K562 (cell line): ENCODE data around the gene USP10. TPM values are rescaled to one million over a fixed set of nuclear protein-coding genes. Genes with fewer than 3 reads are reported as not detected.

Source experiments
- AFF1 ChIP-seq, 2 experiments: fragments of 450-650 bp; IDR thresholded peaks; 2 replicates each; pipeline ENCODE4 v1.6.1; 2018; ENCODE audit warnings: mild to moderate bottlenecking in 2 of 2, low read depth in 1 of 2; ENCODE audit not compliant: partially characterized antibody in 2 of 2
- EGR1 ChIP-seq: fragments of 450-650 bp; conservative IDR thresholded peaks from 2 replicates; pipeline ENCODE4 v1.6.1; 2017; ENCODE audit warnings: mild to moderate bottlenecking
- EP400 ChIP-seq: fragments of 450-650 bp; IDR thresholded peaks from 2 replicates; pipeline ENCODE4 v1.6.1; 2017; ENCODE audit warnings: antibody characterized with exemption, mild to moderate bottlenecking, moderate library complexity
- ETS2 ChIP-seq: IDR thresholded peaks from 2 replicates; pipeline ENCODE4 v1.6.1; 2016; ENCODE audit warnings: borderline replicate concordance, missing genetic modification characterization, mild to moderate bottlenecking, moderate library complexity, missing compliant biosample characterization; ENCODE audit not compliant: poor library complexity, severe bottlenecking
- ID3 ChIP-seq, 2 experiments: fragments of 250-450 bp in 1 of 2; fragments of 450-650 bp in 1 of 2; sonication (Bioruptor Pico) in 1 of 2; IDR thresholded peaks; 2 replicates each; pipeline versions ENCODE4 v1.6.1 to v1.8.0; 2016 to 2021; ENCODE audit warnings: mild to moderate bottlenecking in 2 of 2, moderate library complexity in 2 of 2, missing compliant biosample characterization in 1 of 2, missing genetic modification characterization in 1 of 2
- MAX ChIP-seq: sonication (generic); formaldehyde crosslinking; IDR thresholded peaks from 2 replicates; pipeline ENCODE4 v1.9.0; 2022; ENCODE audit warnings: mild to moderate bottlenecking, missing genetic modification reagents
- MECOM ChIP-seq: fragments of 250-450 bp; sonication (Bioruptor Pico); IDR thresholded peaks from 2 replicates; pipeline ENCODE4 v1.8.0; 2022; ENCODE audit warnings: inconsistent platforms
- MTA3 ChIP-seq: fragments of 450-650 bp; formaldehyde crosslinking; IDR thresholded peaks from 2 replicates; pipeline ENCODE4 v1.6.1; 2017; ENCODE audit warnings: mild to moderate bottlenecking, borderline replicate concordance
- NR2C1 ChIP-seq, 2 experiments: fragments of 450-650 bp; IDR thresholded peaks; 2 replicates each; pipeline ENCODE4 v1.6.1; 2017; ENCODE audit warnings: mild to moderate bottlenecking in 2 of 2, antibody characterized with exemption in 1 of 2, inconsistent platforms in 1 of 2, missing compliant biosample characterization in 1 of 2, missing genetic modification characterization in 1 of 2
- SMARCA4 ChIP-seq: fragments of 450-650 bp; IDR thresholded peaks from 2 replicates; pipeline ENCODE4 v1.6.1; 2016
- SMARCB1 ChIP-seq: IDR thresholded peaks from 2 replicates; pipeline ENCODE4 v1.6.1; 2011; ENCODE audit warnings: improper control_type of control experiment, low read depth; ENCODE audit not compliant: insufficient read length
- STAG1 ChIP-seq: sonication (generic); formaldehyde crosslinking; IDR thresholded peaks from 2 replicates; pipeline ENCODE4 v1.5.0; 2020; ENCODE audit warnings: missing genetic modification reagents, borderline replicate concordance
- YBX1 ChIP-seq: fragments of 450-650 bp; IDR thresholded peaks from 2 replicates; pipeline ENCODE4 v1.7.1; 2016; ENCODE audit warnings: mild to moderate bottlenecking
- ZNF398 ChIP-seq: fragments of 250-450 bp; sonication (Bioruptor Pico); IDR thresholded peaks from 2 replicates; pipeline ENCODE4 v1.8.0; 2021; ENCODE audit warnings: moderate library complexity, mild to moderate bottlenecking, inconsistent platforms
- ZNF518B ChIP-seq: fragments of 250-450 bp; sonication (Bioruptor Pico); IDR thresholded peaks from 2 replicates; pipeline ENCODE4 v1.5.0; 2021; ENCODE audit warnings: mild to moderate bottlenecking, moderate library complexity
- polyA plus RNA-seq, 8 experiments: library from polyadenylated mRNA; depleted of rRNA in 4 of 8; stranded (reverse) in 5 of 8; unstranded in 3 of 8; fragments of >200 nt; fragmentation: Nextera tagmentation in 2 of 8; fragmentation: Illumina TruSeq in 1 of 8; extraction: Ambion mirVana in 2 of 8; extraction: Trizol in 1 of 8; gene quantifications; 2 replicates each; pipeline versions ENCODE4 v1.2.1 to v1.2.3, GENCODE V29; 2011 to 2014; ENCODE audit warnings: inconsistent platforms in 1 of 8, missing spikeins in 1 of 8
- total RNA-seq, 7 experiments: library from RNA; depleted of rRNA in 6 of 7; stranded (reverse); fragments of >200 nt in 6 of 7; fragmentation: Illumina TruSeq in 2 of 7; extraction: Trizol in 2 of 7; gene quantifications; 2 replicates each; pipeline versions ENCODE4 v1.2.1 to v1.2.3, GENCODE V29; 2011 to 2021; ENCODE audit warnings: low replicate concordance in 1 of 7

USP10 gene
- total and polyA plus RNA-seq, 9 of the 15 experiments (the other 6 are each of a cell fraction or from before 2014, with no cell fraction given) = 61.7 to 197 (median 116) TPM

GRCh38 chr16:84672276-84673202, 27.3 kb upstream of the USP10 start (continued):
- no peak for TF ChIP-seq ZNF398 (CRISPR knock-in tag)
- TF ChIP-seq YBX1 = no peak
- 0 out of 2 replicates have a peak, but pooled peaks have one; percentile 19 for TF ChIP-seq MAX (CRISPR knock-in tag)
- no peak for TF ChIP-seq ZNF518B (CRISPR knock-in tag)
- TF ChIP-seq NR2C1 (IDR thresholded peaks at IDR 0.05) = no peak
- TF ChIP-seq NR2C1 (tag; IDR thresholded peaks at IDR 0.05) = no peak
- TF ChIP-seq EP400 = no peak
- TF ChIP-seq MECOM (CRISPR knock-in tag) = no peak
- no peak for TF ChIP-seq AFF1 (IDR thresholded peaks at IDR 0.05; ENCODE audit: low read depth in 1 of 2, partially characterized antibody in 2 of 2)
- no peak for TF ChIP-seq MTA3
- 0 out of 2 replicates have a peak, but pooled peaks have one; percentile 7 for TF ChIP-seq EGR1
- TF ChIP-seq SMARCA4 = 0 out of 2 replicates have a peak, but pooled peaks have one; percentile 41
- no peak for TF ChIP-seq SMARCB1
- TF ChIP-seq ETS2 (tag) = no peak
- TF ChIP-seq ID3 (CRISPR knock-in tag; IDR thresholded peaks at IDR 0.05) = no peak
- TF ChIP-seq ID3 (tag; IDR thresholded peaks at IDR 0.05) = no peak
- TF ChIP-seq STAG1 (CRISPR knock-in tag) = peak; percentile 31; the same call in 1 of the 2 replicates
